ENCODE data around the gene SATL1.

DNA sequence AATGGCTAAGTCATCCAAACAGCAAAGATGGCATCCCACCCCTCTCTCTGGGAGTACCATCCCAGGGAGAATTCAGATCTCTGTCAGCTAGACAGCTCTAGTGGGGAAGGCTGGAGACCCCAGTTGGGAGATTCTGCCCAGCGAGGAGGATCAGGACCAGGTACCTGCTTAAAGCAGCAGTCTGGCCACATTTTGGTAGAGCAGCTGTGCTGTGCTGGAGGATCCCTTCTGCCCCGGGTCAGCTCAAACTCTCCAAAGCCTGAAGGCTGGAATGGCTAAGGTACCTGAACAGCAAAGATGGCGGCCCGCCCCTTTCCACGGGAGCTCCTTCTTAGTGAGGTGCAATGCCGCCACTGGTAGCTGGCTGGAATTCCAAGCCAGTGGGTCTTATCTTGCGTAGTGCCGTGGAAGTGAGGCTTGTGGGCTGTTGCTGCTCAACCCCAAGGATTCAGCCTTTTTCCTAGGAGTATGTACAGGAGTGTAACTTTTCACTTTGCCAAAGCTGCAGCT, 40.1 kb downstream of the SATL1 start:
- TF ChIP-seq, protein P1, sequence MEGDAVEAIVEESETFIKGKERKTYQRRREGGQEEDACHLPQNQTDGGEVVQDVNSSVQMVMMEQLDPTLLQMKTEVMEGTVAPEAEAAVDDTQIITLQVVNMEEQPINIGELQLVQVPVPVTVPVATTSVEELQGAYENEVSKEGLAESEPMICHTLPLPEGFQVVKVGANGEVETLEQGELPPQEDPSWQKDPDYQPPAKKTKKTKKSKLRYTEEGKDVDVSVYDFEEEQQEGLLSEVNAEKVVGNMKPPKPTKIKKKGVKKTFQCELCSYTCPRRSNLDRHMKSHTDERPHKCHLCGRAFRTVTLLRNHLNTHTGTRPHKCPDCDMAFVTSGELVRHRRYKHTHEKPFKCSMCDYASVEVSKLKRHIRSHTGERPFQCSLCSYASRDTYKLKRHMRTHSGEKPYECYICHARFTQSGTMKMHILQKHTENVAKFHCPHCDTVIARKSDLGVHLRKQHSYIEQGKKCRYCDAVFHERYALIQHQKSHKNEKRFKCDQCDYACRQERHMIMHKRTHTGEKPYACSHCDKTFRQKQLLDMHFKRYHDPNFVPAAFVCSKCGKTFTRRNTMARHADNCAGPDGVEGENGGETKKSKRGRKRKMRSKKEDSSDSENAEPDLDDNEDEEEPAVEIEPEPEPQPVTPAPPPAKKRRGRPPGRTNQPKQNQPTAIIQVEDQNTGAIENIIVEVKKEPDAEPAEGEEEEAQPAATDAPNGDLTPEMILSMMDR (IDR thresholded peaks at IDR 0.05) = no peak
- TF ChIP-seq ZNF138 (CRISPR knock-in tag; conservative IDR thresholded peaks at IDR 0.05) = no peak
- TF ChIP-seq, protein P2, sequence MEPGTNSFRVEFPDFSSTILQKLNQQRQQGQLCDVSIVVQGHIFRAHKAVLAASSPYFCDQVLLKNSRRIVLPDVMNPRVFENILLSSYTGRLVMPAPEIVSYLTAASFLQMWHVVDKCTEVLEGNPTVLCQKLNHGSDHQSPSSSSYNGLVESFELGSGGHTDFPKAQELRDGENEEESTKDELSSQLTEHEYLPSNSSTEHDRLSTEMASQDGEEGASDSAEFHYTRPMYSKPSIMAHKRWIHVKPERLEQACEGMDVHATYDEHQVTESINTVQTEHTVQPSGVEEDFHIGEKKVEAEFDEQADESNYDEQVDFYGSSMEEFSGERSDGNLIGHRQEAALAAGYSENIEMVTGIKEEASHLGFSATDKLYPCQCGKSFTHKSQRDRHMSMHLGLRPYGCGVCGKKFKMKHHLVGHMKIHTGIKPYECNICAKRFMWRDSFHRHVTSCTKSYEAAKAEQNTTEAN (CRISPR knock-in tag; IDR thresholded peaks at IDR 0.05) = no peak
- TF ChIP-seq, protein P3, sequence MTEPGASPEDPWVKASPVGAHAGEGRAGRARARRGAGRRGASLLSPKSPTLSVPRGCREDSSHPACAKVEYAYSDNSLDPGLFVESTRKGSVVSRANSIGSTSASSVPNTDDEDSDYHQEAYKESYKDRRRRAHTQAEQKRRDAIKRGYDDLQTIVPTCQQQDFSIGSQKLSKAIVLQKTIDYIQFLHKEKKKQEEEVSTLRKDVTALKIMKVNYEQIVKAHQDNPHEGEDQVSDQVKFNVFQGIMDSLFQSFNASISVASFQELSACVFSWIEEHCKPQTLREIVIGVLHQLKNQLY (CRISPR knock-in tag; IDR thresholded peaks at IDR 0.05) = no peak
- no peak for TF ChIP-seq ZNF121 (CRISPR knock-in tag; IDR thresholded peaks at IDR 0.05)
- no peak for TF ChIP-seq NR2C2 (CRISPR knock-in tag; IDR thresholded peaks at IDR 0.05)
- no peak for TF ChIP-seq SMAD4 (CRISPR knock-in tag; IDR thresholded peaks at IDR 0.05)
- no peak for TF ChIP-seq RORB (CRISPR knock-in tag; IDR thresholded peaks at IDR 0.05)
- no peak for TF ChIP-seq CREB1 (CRISPR knock-in tag; IDR thresholded peaks at IDR 0.05)
- no peak for TF ChIP-seq FOXP1 (CRISPR knock-in tag; IDR thresholded peaks at IDR 0.05; ENCODE audit: borderline replicate concordance)
- TF ChIP-seq, protein P4, sequence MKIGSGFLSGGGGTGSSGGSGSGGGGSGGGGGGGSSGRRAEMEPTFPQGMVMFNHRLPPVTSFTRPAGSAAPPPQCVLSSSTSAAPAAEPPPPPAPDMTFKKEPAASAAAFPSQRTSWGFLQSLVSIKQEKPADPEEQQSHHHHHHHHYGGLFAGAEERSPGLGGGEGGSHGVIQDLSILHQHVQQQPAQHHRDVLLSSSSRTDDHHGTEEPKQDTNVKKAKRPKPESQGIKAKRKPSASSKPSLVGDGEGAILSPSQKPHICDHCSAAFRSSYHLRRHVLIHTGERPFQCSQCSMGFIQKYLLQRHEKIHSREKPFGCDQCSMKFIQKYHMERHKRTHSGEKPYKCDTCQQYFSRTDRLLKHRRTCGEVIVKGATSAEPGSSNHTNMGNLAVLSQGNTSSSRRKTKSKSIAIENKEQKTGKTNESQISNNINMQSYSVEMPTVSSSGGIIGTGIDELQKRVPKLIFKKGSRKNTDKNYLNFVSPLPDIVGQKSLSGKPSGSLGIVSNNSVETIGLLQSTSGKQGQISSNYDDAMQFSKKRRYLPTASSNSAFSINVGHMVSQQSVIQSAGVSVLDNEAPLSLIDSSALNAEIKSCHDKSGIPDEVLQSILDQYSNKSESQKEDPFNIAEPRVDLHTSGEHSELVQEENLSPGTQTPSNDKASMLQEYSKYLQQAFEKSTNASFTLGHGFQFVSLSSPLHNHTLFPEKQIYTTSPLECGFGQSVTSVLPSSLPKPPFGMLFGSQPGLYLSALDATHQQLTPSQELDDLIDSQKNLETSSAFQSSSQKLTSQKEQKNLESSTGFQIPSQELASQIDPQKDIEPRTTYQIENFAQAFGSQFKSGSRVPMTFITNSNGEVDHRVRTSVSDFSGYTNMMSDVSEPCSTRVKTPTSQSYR (CRISPR knock-in tag; IDR thresholded peaks at IDR 0.05) = no peak
- TF ChIP-seq CREM (CRISPR knock-in tag; IDR thresholded peaks at IDR 0.05) = no peak
